HEK293T (cell line): Measurements from ENCODE around the gene MID2.

Experiments used
- ARNT ChIP-seq: fragments of 450-650 bp; IDR thresholded peaks from 2 replicates; pipeline ENCODE4 v1.6.1; 2017; ENCODE audit warnings: mild to moderate bottlenecking
- BHLHE40 ChIP-seq: fragments of 450-650 bp; IDR thresholded peaks from 2 replicates; pipeline ENCODE4 v1.6.1; 2016; ENCODE audit warnings: mild to moderate bottlenecking, moderate library complexity, borderline replicate concordance
- CTBP1 ChIP-seq: fragments of 450-650 bp; IDR thresholded peaks from 2 replicates; pipeline ENCODE4 v1.6.1; 2016; ENCODE audit warnings: borderline replicate concordance
- ELF4 ChIP-seq: fragments of 450-650 bp; IDR thresholded peaks from 2 replicates; pipeline ENCODE4 v1.6.1; 2017; ENCODE audit warnings: antibody characterized with exemption
- FOXK2 ChIP-seq: fragments of 450-650 bp; IDR thresholded peaks from 2 replicates; pipeline ENCODE4 v1.6.1; 2016; ENCODE audit warnings: mild to moderate bottlenecking
- FOXM1 ChIP-seq: fragments of 450-650 bp; IDR thresholded peaks from 2 replicates; pipeline ENCODE4 v1.6.1; 2017; ENCODE audit warnings: mild to moderate bottlenecking, borderline replicate concordance
- L3MBTL2 ChIP-seq: fragments of 450-650 bp; conservative IDR thresholded peaks from 2 replicates; pipeline ENCODE4 v1.6.1; 2016; ENCODE audit warnings: mild to moderate bottlenecking
- SP1 ChIP-seq: fragments of 450-650 bp; IDR thresholded peaks from 2 replicates; pipeline ENCODE4 v1.6.1; 2017
- SUZ12 ChIP-seq: fragments of 450-650 bp; IDR thresholded peaks from 2 replicates; pipeline ENCODE4 v1.6.1; 2016; ENCODE audit warnings: mild to moderate bottlenecking
- TARDBP ChIP-seq: fragments of 450-650 bp; IDR thresholded peaks from 2 replicates; pipeline ENCODE4 v1.6.1; 2016
- ZNF384 ChIP-seq: fragments of 450-650 bp; IDR thresholded peaks from 2 replicates; pipeline ENCODE4 v1.6.1; 2016
- TF ChIP-seq, protein P1 (sequence below): fragments of 450-650 bp; IDR thresholded peaks from 2 replicates; pipeline ENCODE4 v1.6.1; 2016

- TF ChIP-seq BHLHE40 (no peak), TARDBP (no peak), FOXM1 (no peak), SP1 (no peak), ZNF384 (no peak), FOXK2 (no peak), SUZ12 (no peak), CTBP1 (no peak), L3MBTL2 (no peak), ELF4 (no peak), ARNT (no peak)
- TF ChIP-seq, protein P1, sequence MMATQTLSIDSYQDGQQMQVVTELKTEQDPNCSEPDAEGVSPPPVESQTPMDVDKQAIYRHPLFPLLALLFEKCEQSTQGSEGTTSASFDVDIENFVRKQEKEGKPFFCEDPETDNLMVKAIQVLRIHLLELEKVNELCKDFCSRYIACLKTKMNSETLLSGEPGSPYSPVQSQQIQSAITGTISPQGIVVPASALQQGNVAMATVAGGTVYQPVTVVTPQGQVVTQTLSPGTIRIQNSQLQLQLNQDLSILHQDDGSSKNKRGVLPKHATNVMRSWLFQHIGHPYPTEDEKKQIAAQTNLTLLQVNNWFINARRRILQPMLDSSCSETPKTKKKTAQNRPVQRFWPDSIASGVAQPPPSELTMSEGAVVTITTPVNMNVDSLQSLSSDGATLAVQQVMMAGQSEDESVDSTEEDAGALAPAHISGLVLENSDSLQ = no peak
These were observed 20.5 kb upstream of the MID2 start for GRCh38 chrX:107805179-107805578.
